GM12878 (cell line): ENCODE results near the gene SSMEM1. TPM values are rescaled to one million over a fixed set of nuclear protein-coding genes. Genes with fewer than 3 reads are reported as not detected.

ENCODE experiments used
- ATAC-seq: fragments of 200-7000 bp; cut with Tn5 transposase; 3 replicates; pipeline ENCODE4 v1.9.1; 2020; ENCODE audit warnings: mild to moderate bottlenecking, moderate library complexity
- BruUV-seq: library from RNA; stranded (reverse); fragments of 400-500 nt; replicated peaks from 2 replicates; lab custom pipeline; 2021; lab: Mats Ljungman, UMichigan
- CTCF ChIA-PET: fragments of 300-600 bp; sonication (Branson Sonifier 250); formaldehyde crosslinking; extraction: SDS; loops from one replicate; lab custom pipeline; 2021; ENCODE audit warnings: inconsistent platforms; lab: Yijun Ruan, JAX
- POLR2A ChIA-PET: fragments of 350-600 bp; formaldehyde crosslinking; extraction: SDS; loops from one replicate; lab custom pipeline; 2021; ENCODE audit warnings: inconsistent platforms; lab: Charles Lee
- RAD21 ChIA-PET: fragments of 300-600 bp; sonication (Branson Sonifier 250); formaldehyde crosslinking; loops from one replicate; lab custom pipeline; 2023; ENCODE audit warnings: antibody characterized with exemption; ENCODE audit not compliant: unreplicated experiment; lab: Charles Lee
- SMC1A ChIA-PET: fragments of 300-600 bp; sonication (Branson Sonifier 250); formaldehyde crosslinking; loops from one replicate; lab custom pipeline; 2023; ENCODE audit not compliant: unreplicated experiment, uncharacterized antibody; lab: Charles Lee
- DNase-seq: peaks from one replicate; pipeline ENCODE4 v3.0.0-alpha.2; 2011; ENCODE audit warnings: low read depth, low spot score
- FAIRE-seq: peaks from 3 replicates; lab custom pipeline; 2011; peaks lifted over from hg19 to GRCh38; lab: Jason Lieb, UNC
- H2AFZ ChIP-seq: 2 replicates; pipeline ENCODE4 v1.6.0; 2011; ENCODE audit warnings: low read depth, low read length, control low read depth; ENCODE audit not compliant: control insufficient read depth
- H3K27ac ChIP-seq: 2 replicates; pipeline ENCODE4 v1.5.1; 2011; ENCODE audit warnings: control low read depth; ENCODE audit not compliant: control insufficient read depth, insufficient read depth
- H3K27me3 ChIP-seq, 2 experiments: replicated peaks in 1 of 2; 2 replicates each; pipeline versions ENCODE4 v1.6.0 to v1.6.1; 2011; ENCODE audit warnings: low read length in 1 of 2; ENCODE audit not compliant: control insufficient read depth in 2 of 2, insufficient read depth in 2 of 2
- H3K36me3 ChIP-seq, 2 experiments: 2 replicates each; pipeline ENCODE4 v1.5.1; 2011; ENCODE audit warnings: low read length in 1 of 2; ENCODE audit not compliant: control insufficient read depth in 2 of 2, insufficient read depth in 2 of 2
- H3K4me1 ChIP-seq: 2 replicates; pipeline ENCODE4 v1.6.1; 2011; ENCODE audit warnings: mild to moderate bottlenecking, low read length, moderate library complexity, mixed read lengths; ENCODE audit not compliant: control insufficient read depth, insufficient read depth
- H3K4me2 ChIP-seq: 2 replicates; pipeline ENCODE4 v1.6.0; 2011; ENCODE audit warnings: control low read depth; ENCODE audit not compliant: control insufficient read depth, insufficient read depth
- H3K4me3 ChIP-seq: fragments of 200-600 bp; sonication (generic); 2 replicates; pipeline ENCODE4 v1.5.1; 2016
- H3K79me2 ChIP-seq: 2 replicates; pipeline ENCODE4 v1.6.0; 2011; ENCODE audit warnings: low read length; ENCODE audit not compliant: control insufficient read depth, insufficient read depth
- H3K9ac ChIP-seq: 2 replicates; pipeline ENCODE4 v1.8.0; 2011; ENCODE audit warnings: low read length, control low read depth, mixed read lengths; ENCODE audit not compliant: control insufficient read depth, insufficient read depth
- H3K9me3 ChIP-seq: replicated peaks from 3 replicates; pipeline ENCODE4 v1.5.1; 2011; ENCODE audit warnings: mild to moderate bottlenecking, low read length; ENCODE audit not compliant: control insufficient read depth, insufficient read depth
- H4K20me1 ChIP-seq: 2 replicates; pipeline ENCODE4 v1.6.0; 2011; ENCODE audit not compliant: control insufficient read depth, insufficient read depth
- CEBPB ChIP-seq, 2 experiments: fragments of 150-350 bp in 1 of 2; IDR thresholded peaks; 2 replicates each; pipeline ENCODE4 v1.6.1; 2012 to 2014; ENCODE audit warnings: low read depth in 2 of 2, low read length in 2 of 2, borderline replicate concordance in 1 of 2, inconsistent platforms in 1 of 2
- CREM ChIP-seq: IDR thresholded peaks from 2 replicates; pipeline ENCODE4 v1.6.1; 2014; ENCODE audit warnings: antibody characterized with exemption, low read depth
- NFYA ChIP-seq: IDR thresholded peaks from 2 replicates; pipeline ENCODE4 v1.6.1; 2011; ENCODE audit warnings: low read depth, mild to moderate bottlenecking, low read length, improper control_type of control experiment, borderline replicate concordance
- NRF1 ChIP-seq: conservative IDR thresholded peaks from 2 replicates; pipeline ENCODE4 v1.6.1; 2011; ENCODE audit warnings: mild to moderate bottlenecking, low read depth, low read length, improper control_type of control experiment
- SIX5 ChIP-seq: IDR thresholded peaks from 2 replicates; pipeline ENCODE4 v1.6.1; 2011; ENCODE audit warnings: mild to moderate bottlenecking, low read depth, low read length, moderate library complexity; ENCODE audit not compliant: severe bottlenecking
- TARDBP ChIP-seq: IDR thresholded peaks from 2 replicates; pipeline ENCODE4 v1.6.1; 2016; ENCODE audit warnings: borderline replicate concordance
- ZBED1 ChIP-seq: IDR thresholded peaks from 2 replicates; pipeline ENCODE4 v1.6.1; 2016; ENCODE audit warnings: borderline replicate concordance
- WGBS: methylation state at CpG from one replicate; pipeline ENCODE4 v1.1.6; 2016; ENCODE audit warnings: low lambda C conversion rate; ENCODE audit not compliant: insufficient replicate concordance, insufficient coverage; ENCODE audit errors: missing lambda C conversion rate; 5-methylcytosine and 5-hydroxymethylcytosine counted together
- in situ Hi-C: fragments of 300-500 bp; cut with MboI; formaldehyde crosslinking; loops from 9 replicates; pipeline ENCODE4 v1.14.3; 2018; ENCODE audit warnings: mixed read lengths
- intact Hi-C: fragments of 100-400 bp; cut with micrococcal nuclease; formaldehyde crosslinking; loops from one replicate; pipeline ENCODE4 v1.14.2; 2022; ENCODE audit not compliant: unreplicated experiment
- polyA plus RNA-seq, 11 experiments: library from polyadenylated mRNA; depleted of rRNA in 4 of 11; unstranded in 6 of 11; stranded (reverse) in 5 of 11; fragments of >200 nt; fragmentation: Nextera tagmentation in 4 of 11; fragmentation: Illumina TruSeq in 1 of 11; extraction: Ambion mirVana in 4 of 11; extraction: Trizol in 1 of 11; gene quantifications; 1 replicate in 1 of 11; 2 replicates in 10 of 11; pipeline versions ENCODE4 v1.2.1 to v1.2.3, GENCODE V29; 2011 to 2016; ENCODE audit warnings: inconsistent platforms in 2 of 11, missing spikeins in 2 of 11, low read depth in 1 of 11
- total RNA-seq, 4 experiments: library from RNA; depleted of rRNA in 3 of 4; stranded (reverse); fragments of >200 nt in 3 of 4; fragmentation: Illumina TruSeq in 1 of 4; extraction: Trizol in 1 of 4; gene quantifications; 2 replicates each; pipeline versions ENCODE4 v1.2.1 to v1.2.3, GENCODE V29; 2013 to 2021

Gene SSMEM1
- total and polyA plus RNA-seq, 10 of the 15 experiments (the other 5 are each of a cell fraction or from before 2014, with no cell fraction given) = not detected

DNA sequence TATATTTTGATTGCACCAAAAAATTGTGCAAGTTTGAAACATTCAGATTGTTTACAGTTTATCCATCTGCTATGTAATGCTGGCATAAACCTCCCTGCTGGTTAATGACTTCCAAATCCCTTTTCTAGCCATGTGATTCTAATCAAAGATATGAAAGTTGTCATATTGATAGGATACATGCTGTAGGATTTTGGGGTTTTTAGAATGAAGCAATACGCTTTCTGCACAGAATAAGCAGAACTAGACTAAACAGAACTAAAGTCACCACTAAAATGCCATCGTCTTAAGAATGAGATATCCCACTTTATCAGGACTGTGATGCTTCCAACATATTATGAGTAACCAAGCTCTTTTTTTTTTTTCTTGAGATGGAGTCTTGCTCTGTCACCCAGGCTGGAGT, 856 bp downstream of the SSMEM1 start:
- CTCF ChIA-PET = interaction anchor here (1.1 to 1.2 kb wide), 2 partner anchors 35 to 138 kb away, joined by 3 read pairs; no protein-coding TSS in a partner anchor
- WGBS = 38% methylated on average over 2 of the region's 2 CpGs
- in situ Hi-C loops = no loop called here
- TF ChIP-seq NFYA (no peak), SIX5 (no peak), CREM (no peak), ZBED1 (no peak), NRF1 (no peak), TARDBP (no peak), CEBPB (IDR thresholded peaks at IDR 0.05; ENCODE audit: borderline replicate concordance in 1 of 2, low read depth in 2 of 2, low read length in 2 of 2) (no peak)
- Histone ChIP-seq H3K27me3 (no peaks in the 10 kb centered on the region), H3K36me3 (no peaks in the 10 kb centered on the region), H3K9me3 (no peaks in the 10 kb centered on the region), H3K4me3 (no peak overlapping the region), H3K9ac (no peak overlapping the region), H3K27ac (no peak overlapping the region), H4K20me1 (no peaks in the 10 kb centered on the region), H3K4me2 (no peak overlapping the region), H3K79me2 (peaks cover 12% of the 10 kb centered on the region), H2AFZ (no peak overlapping the region), H3K4me1 (no peaks in the 10 kb centered on the region)
- ATAC-seq (no peak), DNase-seq (no peak), FAIRE-seq (no peak)
- SMC1A ChIA-PET = interaction anchor here (1.3 to 2.1 kb wide), 2 partner anchors 20 to 136 kb away, joined by 3 to 9 read pairs; no protein-coding TSS in a partner anchor
- intact Hi-C loops = no loop called here
- RAD21 ChIA-PET = no interaction called here
- no TSS peak for BruUV-seq
- POLR2A ChIA-PET = interaction anchor here (0.5 to 0.6 kb wide), 2 partner anchors 184 to 1008 kb away, joined by 3 to 4 read pairs; no protein-coding TSS in a partner anchor
